Karpas-422 (cell line): ENCODE measurements around the gene CYTH4. TPM values are rescaled to one million over a fixed set of nuclear protein-coding genes. Genes with fewer than 3 reads are reported as not detected.
A peak's percentile ranks its signal among the peaks of the same experiment; 100 is the strongest.

Experiments used
- DNase-seq: peaks from one replicate; pipeline ENCODE4 v3.0.0-alpha.2; 2015
- H2AFZ ChIP-seq: fragments of 200-600 bp; sonication (generic); 2 replicates; pipeline ENCODE4 v1.6.1; 2014; ENCODE audit warnings: antibody characterized with exemption, low read length, mixed read lengths
- H3K27ac ChIP-seq: fragments of 200-600 bp; sonication (generic); 2 replicates; pipeline ENCODE4 v1.5.1; 2014; ENCODE audit warnings: mild to moderate bottlenecking, low read length, moderate library complexity
- H3K27me3 ChIP-seq: fragments of 200-600 bp; sonication (generic); 2 replicates; pipeline ENCODE4 v1.6.1; 2014; ENCODE audit warnings: low read length, mixed read lengths
- H3K36me3 ChIP-seq: fragments of 200-600 bp; sonication (generic); 2 replicates; pipeline ENCODE4 v1.6.1; 2014; ENCODE audit warnings: low read length, mixed read lengths; ENCODE audit not compliant: insufficient read depth
- H3K4me1 ChIP-seq: fragments of 200-600 bp; sonication (generic); 2 replicates; pipeline ENCODE4 v1.6.1; 2014; ENCODE audit warnings: mild to moderate bottlenecking, low read length, mixed read lengths
- H3K4me2 ChIP-seq: fragments of 200-600 bp; sonication (generic); 2 replicates; pipeline ENCODE4 v1.6.1; 2014; ENCODE audit warnings: low read length, low read depth, mild to moderate bottlenecking; ENCODE audit not compliant: poor library complexity, severe bottlenecking
- H3K4me3 ChIP-seq: fragments of 200-600 bp; sonication (generic); 2 replicates; pipeline ENCODE4 v1.5.1; 2014; ENCODE audit warnings: mild to moderate bottlenecking, antibody characterized with exemption, low read length, mixed read lengths
- H3K79me2 ChIP-seq: fragments of 200-600 bp; sonication (generic); 2 replicates; pipeline ENCODE4 v1.6.1; 2014; ENCODE audit warnings: mild to moderate bottlenecking, low read length, mixed read lengths
- H3K9ac ChIP-seq: fragments of 200-600 bp; sonication (generic); 2 replicates; pipeline ENCODE4 v1.6.0; 2014; ENCODE audit warnings: low read length
- H3K9me2 ChIP-seq: fragments of 200-600 bp; sonication (generic), shearing (Covaris generic); replicated peaks from 2 replicates; pipeline ENCODE4 v1.6.0; 2014; ENCODE audit warnings: mild to moderate bottlenecking, low read length, moderate library complexity; ENCODE audit not compliant: insufficient read depth
- H3K9me3 ChIP-seq: fragments of 300-700, 200-600 bp; sonication (generic); 2 replicates; pipeline ENCODE4 v1.6.1; 2014; ENCODE audit warnings: low read length, mixed read lengths
- H4K20me1 ChIP-seq: fragments of 200-600 bp; sonication (generic); 2 replicates; pipeline ENCODE4 v1.6.1; 2014; ENCODE audit warnings: mild to moderate bottlenecking, antibody characterized with exemption, low read length, low read depth; ENCODE audit not compliant: insufficient read depth
- total RNA-seq: library from RNA; depleted of rRNA; stranded (reverse); fragments of >200 nt; shearing (Covaris generic); gene quantifications from 2 replicates; pipeline ENCODE4 v1.2.3, GENCODE V29; 2014; ENCODE audit warnings: low replicate concordance

Gene CYTH4
- total RNA-seq, 1 experiment from 2014 or later = 12.6 TPM

- no peaks in the 10 kb centered on the region for H4K20me1 ChIP-seq
- no peaks in the 10 kb centered on the region for H3K27me3 ChIP-seq
- H3K9me3 ChIP-seq = no peaks in the 10 kb centered on the region
- no peak overlapping the region for H3K9ac ChIP-seq
- H3K79me2 ChIP-seq = no peaks in the 10 kb centered on the region
- H2AFZ ChIP-seq = no peak overlapping the region
- no peak overlapping the region for H3K27ac ChIP-seq
- DNase-seq = no peak
- H3K4me2 ChIP-seq = no peak overlapping the region
- no peak overlapping the region for H3K4me3 ChIP-seq
- H3K9me2 ChIP-seq = no peaks in the 10 kb centered on the region
- H3K4me1 ChIP-seq = peaks cover 38% of the 10 kb centered on the region
- H3K36me3 ChIP-seq = no peaks in the 10 kb centered on the region
Observed at GRCh38 chr22:37254209-37254866, 28.0 kb upstream of the CYTH4 start.

GRCh38 chr22:37254867-37255233, 27.5 kb upstream of the CYTH4 start:
- H3K9me3 ChIP-seq = no peaks in the 10 kb centered on the region
- H3K4me1 ChIP-seq = peaks cover 40% of the 10 kb centered on the region
- H3K9me2 ChIP-seq = no peaks in the 10 kb centered on the region
- no peaks in the 10 kb centered on the region for H3K27me3 ChIP-seq
- no peak for DNase-seq
- no peak overlapping the region for H3K9ac ChIP-seq
- no peak overlapping the region for H3K27ac ChIP-seq
- no peak overlapping the region for H3K4me2 ChIP-seq
- no peaks in the 10 kb centered on the region for H3K36me3 ChIP-seq
- no peaks in the 10 kb centered on the region for H3K79me2 ChIP-seq
- H3K4me3 ChIP-seq = no peak overlapping the region
- H4K20me1 ChIP-seq = no peaks in the 10 kb centered on the region
- H2AFZ ChIP-seq = no peak overlapping the region

- no peak overlapping the region for H2AFZ ChIP-seq
- no peak overlapping the region for H3K27ac ChIP-seq
- no peak overlapping the region for H3K4me2 ChIP-seq
- no peaks in the 10 kb centered on the region for H3K9me2 ChIP-seq
- no peak overlapping the region for H3K9ac ChIP-seq
- no peaks in the 10 kb centered on the region for H3K79me2 ChIP-seq
- H3K36me3 ChIP-seq = no peaks in the 10 kb centered on the region
- peaks cover 42% of the 10 kb centered on the region for H3K4me1 ChIP-seq
- no peaks in the 10 kb centered on the region for H3K27me3 ChIP-seq
- no peaks in the 10 kb centered on the region for H4K20me1 ChIP-seq
- no peaks in the 10 kb centered on the region for H3K9me3 ChIP-seq
- DNase-seq = no peak
- H3K4me3 ChIP-seq = no peak overlapping the region
Observed at GRCh38 chr22:37255558-37256006, 26.7 kb upstream of the CYTH4 start.

- no peaks in the 10 kb centered on the region for H4K20me1 ChIP-seq
- no peaks in the 10 kb centered on the region for H3K79me2 ChIP-seq
- no peaks in the 10 kb centered on the region for H3K9me3 ChIP-seq
- no peak overlapping the region for H3K4me3 ChIP-seq
- H2AFZ ChIP-seq = no peak overlapping the region
- H3K4me1 ChIP-seq = peaks cover 46% of the 10 kb centered on the region
- H3K27ac ChIP-seq = no peak overlapping the region
- H3K9me2 ChIP-seq = no peaks in the 10 kb centered on the region
- no peak overlapping the region for H3K4me2 ChIP-seq
- no peak for DNase-seq
- H3K9ac ChIP-seq = no peak overlapping the region
- no peaks in the 10 kb centered on the region for H3K27me3 ChIP-seq
- no peaks in the 10 kb centered on the region for H3K36me3 ChIP-seq
Observed at GRCh38 chr22:37256075-37256726, 26.1 kb upstream of the CYTH4 start.

- no peak overlapping the region for H3K27ac ChIP-seq
- DNase-seq = no peak
- H3K9ac ChIP-seq = no peak overlapping the region
- no peaks in the 10 kb centered on the region for H3K27me3 ChIP-seq
- H2AFZ ChIP-seq = no peak overlapping the region
- H3K36me3 ChIP-seq = no peaks in the 10 kb centered on the region
- no peaks in the 10 kb centered on the region for H3K9me3 ChIP-seq
- no peak overlapping the region for H3K4me2 ChIP-seq
- H4K20me1 ChIP-seq = no peaks in the 10 kb centered on the region
- peaks cover 33% of the 10 kb centered on the region for H3K4me1 ChIP-seq
- H3K4me3 ChIP-seq = no peak overlapping the region
- no peaks in the 10 kb centered on the region for H3K9me2 ChIP-seq
- no peaks in the 10 kb centered on the region for H3K79me2 ChIP-seq
Observed at GRCh38 chr22:37258005-37258752, 24.1 kb upstream of the CYTH4 start.

GRCh38 chr22:37258753-37259401, 23.4 kb upstream of the CYTH4 start:
- H3K9me3 ChIP-seq = peaks cover under 1% of the 10 kb centered on the region; the same call in 1 of the 2 replicates
- no peak overlapping the region for H3K9ac ChIP-seq
- no peak overlapping the region for H3K27ac ChIP-seq
- no peaks in the 10 kb centered on the region for H3K79me2 ChIP-seq
- peak; percentile 57 for DNase-seq
- no peaks in the 10 kb centered on the region for H4K20me1 ChIP-seq
- H3K4me3 ChIP-seq = no peak overlapping the region
- no peak overlapping the region for H2AFZ ChIP-seq
- H3K27me3 ChIP-seq = no peaks in the 10 kb centered on the region
- peak overlapping the region; percentile 56 for H3K4me2 ChIP-seq
- H3K4me1 ChIP-seq = peaks cover 30% of the 10 kb centered on the region
- H3K9me2 ChIP-seq = no peaks in the 10 kb centered on the region
- no peaks in the 10 kb centered on the region for H3K36me3 ChIP-seq

GRCh38 chr22:37259540-37260029, 22.7 kb upstream of the CYTH4 start:
- H3K4me1 ChIP-seq = peaks cover 30% of the 10 kb centered on the region
- no peaks in the 10 kb centered on the region for H3K79me2 ChIP-seq
- no peaks in the 10 kb centered on the region for H4K20me1 ChIP-seq
- H3K27me3 ChIP-seq = no peaks in the 10 kb centered on the region; the same call in 1 of the 2 replicates
- no peak overlapping the region for H3K4me3 ChIP-seq
- DNase-seq = no peak
- H3K9me3 ChIP-seq = peaks cover 7% of the 10 kb centered on the region
- peak overlapping the region; percentile 56 for H3K4me2 ChIP-seq
- H3K27ac ChIP-seq = no peak overlapping the region
- no peaks in the 10 kb centered on the region for H3K36me3 ChIP-seq
- H3K9me2 ChIP-seq = no peaks in the 10 kb centered on the region
- no peak overlapping the region for H2AFZ ChIP-seq
- peak overlapping the region; percentile 42 for H3K9ac ChIP-seq
